Measurements from ENCODE around the gene GNAL. TPM values are rescaled to one million over a fixed set of nuclear protein-coding genes. Genes with fewer than 3 reads are reported as not detected.
"Not testable (repeated sequence)": the region's sequence is repeated elsewhere in the genome, so short reads cannot be mapped to it uniquely, and the experiment has no call there.

The GNAL gene
- total RNA-seq, 1 experiment from 2014 or later: 0.13 TPM

GRCh38 chr18:11669271-11669947 is 19.7 kb upstream of the GNAL start:
- DNase-seq (ENCODE audit: low spot score): no peak

GRCh38 chr18:11669948-11670275 is 19.2 kb upstream of the GNAL start:
- no peak for DNase-seq (ENCODE audit: low spot score)

- DNase-seq (ENCODE audit: low spot score): no peak
These were observed 17.9 kb upstream of the GNAL start for GRCh38 chr18:11671156-11671555.

- no peak for DNase-seq (ENCODE audit: low spot score)
These were observed 16.9 kb upstream of the GNAL start for GRCh38 chr18:11672198-11672597.

- DNase-seq (ENCODE audit: low spot score): no peak
These were observed 16.1 kb upstream of the GNAL start for GRCh38 chr18:11672846-11673454.

- no peak for DNase-seq (ENCODE audit: low spot score)
These were observed 15.5 kb upstream of the GNAL start for GRCh38 chr18:11673560-11673959.

GRCh38 chr18:11674119-11674518 is 14.9 kb upstream of the GNAL start:
- DNase-seq (ENCODE audit: low spot score): no peak

- no peak for DNase-seq (ENCODE audit: low spot score)
These were observed 12.7 kb upstream of the GNAL start for GRCh38 chr18:11676386-11676785.

GRCh38 chr18:11676867-11677266 is 12.2 kb upstream of the GNAL start:
- no peak for DNase-seq (ENCODE audit: low spot score)

GRCh38 chr18:11678211-11678610 is 10.9 kb upstream of the GNAL start:
- DNase-seq (ENCODE audit: low spot score): no peak

- peak; percentile 17 for DNase-seq (ENCODE audit: low spot score)
These were observed 853 bp downstream of the GNAL start for GRCh38 chr18:11689669-11690565.

GRCh38 chr18:11690660-11691059 is 1.6 kb downstream of the GNAL start:
- DNase-seq (ENCODE audit: low spot score): not testable (repeated sequence)

GRCh38 chr18:11695736-11696135 is 6.7 kb downstream of the GNAL start:
- no peak for DNase-seq (ENCODE audit: low spot score)

- no peak for DNase-seq (ENCODE audit: low spot score)
These were observed 7.4 kb downstream of the GNAL start for GRCh38 chr18:11696451-11696850.

GRCh38 chr18:11700876-11701275 is 11.8 kb downstream of the GNAL start:
- DNase-seq (ENCODE audit: low spot score): no peak

GRCh38 chr18:11710578-11710977 is 21.5 kb downstream of the GNAL start:
- no peak for DNase-seq (ENCODE audit: low spot score)

- DNase-seq (ENCODE audit: low spot score): no peak
These were observed 24.7 kb downstream of the GNAL start for GRCh38 chr18:11713756-11714155.

- no peak for DNase-seq (ENCODE audit: low spot score)
These were observed 25.3 kb downstream of the GNAL start for GRCh38 chr18:11714244-11714918.

- DNase-seq (ENCODE audit: low spot score): not testable (repeated sequence)
These were observed 27.8 kb downstream of the GNAL start for GRCh38 chr18:11716767-11717315.

- no peak for DNase-seq (ENCODE audit: low spot score)
These were observed 30.0 kb downstream of the GNAL start for GRCh38 chr18:11719050-11719449.

- no peak for DNase-seq (ENCODE audit: low spot score)
These were observed 30.6 kb downstream of the GNAL start for GRCh38 chr18:11719621-11720020.

- DNase-seq (ENCODE audit: low spot score): no peak
These were observed 32.7 kb downstream of the GNAL start for GRCh38 chr18:11721720-11722119.
